Testis (tissue), 3 donors: ENCODE results near the gene CAPN5. TPM values are rescaled to one million over a fixed set of nuclear protein-coding genes. Genes with fewer than 3 reads are reported as not detected.

Experiments used
- DNase-seq: peaks from one replicate; pipeline ENCODE4 v3.0.0-alpha.2; 2019
- H3K27ac ChIP-seq, 2 donors: fragments of 200-600 bp; sonication (generic); one replicate each; pipeline ENCODE4 v1.5.1; 2019
- H3K27me3 ChIP-seq: fragments of 200-600 bp; sonication (generic); one replicate; pipeline ENCODE4 v1.5.1; 2019
- H3K36me3 ChIP-seq: fragments of 200-600 bp; sonication (generic); one replicate; pipeline ENCODE4 v1.5.1; 2017; ENCODE audit warnings: low read depth; ENCODE audit errors: missing control alignments
- H3K4me1 ChIP-seq: fragments of 200-600 bp; sonication (generic); one replicate; pipeline ENCODE4 v1.5.1; 2019
- H3K4me3 ChIP-seq, 2 donors: fragments of 200-600 bp; sonication (generic); one replicate each; pipeline ENCODE4 v1.5.1; 2017 to 2019
- H3K9me3 ChIP-seq: fragments of 200-600 bp; sonication (generic); one replicate; pipeline ENCODE4 v1.5.1; 2017
- CTCF ChIP-seq, 3 experiments: fragments of 450-650 bp in 2 of 3; fragments of 200-600 bp in 1 of 3; sonication (generic) in 1 of 3; IDR thresholded peaks; one replicate each; pipeline ENCODE4 v1.5.1; 2016 to 2019; ENCODE audit warnings: antibody characterized with exemption in 3 of 3, mild to moderate bottlenecking in 2 of 3, moderate library complexity in 1 of 3
- POLR2A ChIP-seq: fragments of 450-650 bp; IDR thresholded peaks from one replicate; pipeline ENCODE4 v1.6.1; 2017; ENCODE audit warnings: antibody characterized with exemption, mild to moderate bottlenecking, moderate library complexity
- WGBS, 2 donors: methylation state at CpG; one replicate each; pipeline ENCODE4 v1.1.5; 2018; 5-methylcytosine and 5-hydroxymethylcytosine counted together
- intact Hi-C: fragments of 100-400 bp; cut with DNase I; formaldehyde crosslinking; loops from one replicate; pipeline ENCODE4 v1.15.1; 2023; ENCODE audit warnings: low total_unique reads
- polyA plus RNA-seq: library from polyadenylated mRNA; stranded (reverse); fragments of 350-450 nt; fragmentation: Illumina TruSeq; extraction: RNeasy Lipid Tissue Mini Kit (QIAGEN cat#74804); gene quantifications from one replicate; pipeline ENCODE4 v1.2.3, GENCODE V29; 2014; ENCODE audit warnings: low read depth, low replicate concordance; ENCODE audit not compliant: insufficient read depth
- total RNA-seq, 2 donors: library from RNA; depleted of rRNA; stranded (reverse); fragments of >200 nt; gene quantifications; one replicate each; pipeline ENCODE4 v1.2.3, GENCODE V29; 2016

Gene CAPN5
- total and polyA plus RNA-seq, 3 donors from 2014 or later = 62.3 to 116 (median 102) TPM

DNA sequence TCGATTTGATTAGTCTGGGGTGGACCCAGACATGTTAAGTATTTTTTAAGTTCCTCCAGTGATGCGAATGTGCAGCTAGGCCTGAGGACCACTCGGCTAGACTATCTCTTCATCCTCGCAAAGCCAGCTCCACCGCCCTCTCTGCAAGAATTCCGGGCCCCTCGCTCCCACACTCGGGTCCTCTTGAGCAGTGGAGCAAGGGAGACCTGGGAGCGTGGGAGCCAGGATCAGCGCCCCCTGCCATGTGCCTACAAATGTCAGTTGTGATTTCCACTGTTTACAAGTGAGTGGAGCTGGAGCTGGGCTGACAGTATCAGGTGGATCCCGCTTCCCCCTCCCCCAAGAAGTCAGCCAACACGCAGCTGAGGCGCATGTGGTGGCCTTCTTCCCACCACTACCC lies 25.9 kb upstream of the CAPN5 start:
- TF ChIP-seq POLR2A (no peak), CTCF (IDR thresholded peaks at IDR 0.05) (no peak)
- no peak overlapping the region for H3K27ac ChIP-seq
- no peaks in the 10 kb centered on the region for H3K27me3 ChIP-seq
- intact Hi-C loops = no loop called here
- DNase-seq = no peak
- H3K9me3 ChIP-seq = no peaks in the 10 kb centered on the region
- 83 to 92% methylated on average over 13 of the region's 13 CpGs for WGBS, 2 donors
- peaks cover 9% of the 10 kb centered on the region for H3K4me1 ChIP-seq
- no peak overlapping the region for H3K4me3 ChIP-seq
- H3K36me3 ChIP-seq = no peaks in the 10 kb centered on the region

GRCh38 chr11:77042111-77042726 lies 24.6 kb upstream of the CAPN5 start:
- WGBS, 2 donors = 85 to 93% methylated on average over 13 of the region's 13 CpGs
- no peak overlapping the region for H3K4me3 ChIP-seq
- no peaks in the 10 kb centered on the region for H3K27me3 ChIP-seq
- no peaks in the 10 kb centered on the region for H3K36me3 ChIP-seq
- H3K9me3 ChIP-seq = no peaks in the 10 kb centered on the region
- intact Hi-C loops = no loop called here
- peaks cover 9% of the 10 kb centered on the region for H3K4me1 ChIP-seq
- no peak overlapping the region for H3K27ac ChIP-seq
- no peak for DNase-seq
- TF ChIP-seq POLR2A = no peak
- no peak for TF ChIP-seq CTCF (IDR thresholded peaks at IDR 0.05)

- TF ChIP-seq CTCF (IDR thresholded peaks at IDR 0.05) (no peak), POLR2A (no peak)
- WGBS, 2 donors = 65 to 81% methylated on average over 2 of the region's 2 CpGs
- H3K27ac ChIP-seq = no peak overlapping the region
- H3K27me3 ChIP-seq = no peaks in the 10 kb centered on the region
- intact Hi-C loops = no loop called here
- H3K9me3 ChIP-seq = no peaks in the 10 kb centered on the region
- no peak for DNase-seq
- peaks cover 8% of the 10 kb centered on the region for H3K4me1 ChIP-seq
- no peak overlapping the region for H3K4me3 ChIP-seq
- no peaks in the 10 kb centered on the region for H3K36me3 ChIP-seq
Measured at GRCh38 chr11:77044356-77044755, 22.4 kb upstream of the CAPN5 start.

GRCh38 chr11:77044886-77045285 lies 21.9 kb upstream of the CAPN5 start:
- no peak for DNase-seq
- Histone ChIP-seq H3K4me3 (no peak overlapping the region), H3K9me3 (no peaks in the 10 kb centered on the region), H3K27me3 (no peaks in the 10 kb centered on the region), H3K27ac (no peak overlapping the region), H3K4me1 (peaks cover 3% of the 10 kb centered on the region), H3K36me3 (no peaks in the 10 kb centered on the region)
- intact Hi-C loops = loop anchor here (5.0 kb wide), 1 partner anchor 42 kb away; no protein-coding TSS in a partner anchor
- TF ChIP-seq POLR2A = no peak
- TF ChIP-seq CTCF (IDR thresholded peaks at IDR 0.05) = no peak
- WGBS, 2 donors = 94 to 97% methylated on average over 7 to 9 of the region's 9 CpGs

GRCh38 chr11:77046060-77046501 lies 20.7 kb upstream of the CAPN5 start:
- no peaks in the 10 kb centered on the region for H3K27me3 ChIP-seq

More at GRCh38 chr11:77046060-77046501, 20.7 kb upstream of the CAPN5 start:
- Histone ChIP-seq H3K4me3 (peak overlapping the region in 1 of 2 donors; percentile 13), H3K27ac (no peak overlapping the region), H3K9me3 (no peaks in the 10 kb centered on the region), H3K36me3 (no peaks in the 10 kb centered on the region), H3K4me1 (no peaks in the 10 kb centered on the region)
- intact Hi-C loops = loop anchor here (5.0 kb wide), 1 partner anchor 41 kb away; no protein-coding TSS in a partner anchor
- peak; percentile 69 for DNase-seq
- TF ChIP-seq CTCF (IDR thresholded peaks at IDR 0.05) (peak; percentile 51 to 74 (median 73)), POLR2A (no peak)
- WGBS, 2 donors = 6 to 15% methylated on average over 10 to 39 of the region's 39 CpGs
